Mesendoderm (in vitro differentiated cells): ENCODE measurements around the gene ANKS1B.

ENCODE experiments used
- DNase-seq: peaks from one replicate; pipeline ENCODE4 v3.0.0; 2013
- H2AK5ac ChIP-seq: 2 replicates; pipeline ENCODE4 v1.6.1; 2013; ENCODE audit warnings: low read length, inconsistent platforms
- H2BK120ac ChIP-seq: 2 replicates; pipeline ENCODE4 v1.6.1; 2013; ENCODE audit warnings: low read depth, mild to moderate bottlenecking, low read length, moderate library complexity, mixed read lengths
- H2BK15ac ChIP-seq: replicated peaks from 2 replicates; pipeline ENCODE4 v1.6.1; 2013; ENCODE audit warnings: low read depth, mild to moderate bottlenecking, moderate library complexity
- H2BK5ac ChIP-seq: 2 replicates; pipeline ENCODE4 v1.6.1; 2013; ENCODE audit warnings: low read length, inconsistent platforms
- H3K18ac ChIP-seq: 2 replicates; pipeline ENCODE4 v1.6.1; 2013; ENCODE audit warnings: mild to moderate bottlenecking, low read length, mixed read lengths
- H3K23ac ChIP-seq: one replicate; pipeline ENCODE4 v1.6.1; 2013; ENCODE audit warnings: low read length
- H3K27ac ChIP-seq: 2 replicates; pipeline ENCODE4 v1.5.1; 2013; ENCODE audit warnings: low read depth, mild to moderate bottlenecking, inconsistent platforms, low read length, moderate library complexity
- H3K27me3 ChIP-seq: 2 replicates; pipeline ENCODE4 v1.6.1; 2013; ENCODE audit warnings: low read length, control low read depth, mild to moderate bottlenecking, inconsistent platforms; ENCODE audit not compliant: insufficient read depth, poor library complexity
- H3K36me3 ChIP-seq: 2 replicates; pipeline ENCODE4 v1.6.1; 2013; ENCODE audit warnings: low read length, inconsistent platforms; ENCODE audit not compliant: control insufficient read depth, insufficient read depth
- H3K4ac ChIP-seq: one replicate; pipeline ENCODE4 v1.6.1; 2013; ENCODE audit warnings: low read depth, mild to moderate bottlenecking, low read length, moderate library complexity
- H3K4me1 ChIP-seq: 2 replicates; pipeline ENCODE4 v1.6.1; 2013; ENCODE audit warnings: low read depth, low read length, inconsistent platforms; ENCODE audit not compliant: control insufficient read depth
- H3K4me2 ChIP-seq: 2 replicates; pipeline ENCODE4 v1.6.1; 2013; ENCODE audit warnings: low read length
- H3K4me3 ChIP-seq: 2 replicates; pipeline ENCODE4 v1.5.1; 2013; ENCODE audit warnings: mild to moderate bottlenecking, low read length
- H3K56ac ChIP-seq: one replicate; pipeline ENCODE4 v1.6.1; 2013; ENCODE audit warnings: low read length
- H3K79me1 ChIP-seq: 2 replicates; pipeline ENCODE4 v1.6.1; 2013; ENCODE audit warnings: low read length, inconsistent platforms
- H3K79me2 ChIP-seq: 2 replicates; pipeline ENCODE4 v1.6.1; 2013; ENCODE audit warnings: mild to moderate bottlenecking, low read length; ENCODE audit not compliant: control insufficient read depth, insufficient read depth
- H3K9ac ChIP-seq: 2 replicates; pipeline ENCODE4 v1.6.1; 2013; ENCODE audit warnings: low read length, inconsistent platforms
- H4K5ac ChIP-seq: one replicate; pipeline ENCODE4 v1.6.1; 2013; ENCODE audit warnings: low read length
- H4K8ac ChIP-seq: one replicate; pipeline ENCODE4 v1.6.1; 2013; ENCODE audit warnings: low read depth, mild to moderate bottlenecking, control low read depth, low read length, moderate library complexity
- WGBS: extraction: QIAGEN DNeasy Blood & Tissue Kit; methylation state at CpG from one replicate; pipeline ENCODE4 v1.1.7; 2013; ENCODE audit warnings: low lambda C conversion rate, missing lambda C conversion rate; ENCODE audit not compliant: insufficient coverage; ENCODE audit errors: extremely low coverage; 5-methylcytosine and 5-hydroxymethylcytosine counted together

ANKS1B gene

GRCh38 chr12:99529966-99530365 lies 454.8 kb downstream of the ANKS1B start:
- no peaks in the 10 kb centered on the region for H3K4me1 ChIP-seq
- H3K79me2 ChIP-seq: no peaks in the 10 kb centered on the region
- no peak overlapping the region for H3K18ac ChIP-seq
- no peak overlapping the region for H2AK5ac ChIP-seq
- H3K4me3 ChIP-seq: no peak overlapping the region
- WGBS: no CpG with 5 or more reads among the region's 2 CpGs
- H2BK5ac ChIP-seq: no peak overlapping the region
- DNase-seq: no peak
- H2BK120ac ChIP-seq: no peak overlapping the region
- no peak overlapping the region for H3K56ac ChIP-seq
- no peaks in the 10 kb centered on the region for H3K27me3 ChIP-seq
- H4K5ac ChIP-seq: no peak overlapping the region
- H3K4me2 ChIP-seq: no peak overlapping the region
- H3K79me1 ChIP-seq: no peaks in the 10 kb centered on the region
- no peak overlapping the region for H4K8ac ChIP-seq
- no peaks in the 10 kb centered on the region for H3K36me3 ChIP-seq
- H2BK15ac ChIP-seq: no peak overlapping the region
- no peak overlapping the region for H3K23ac ChIP-seq
- no peak overlapping the region for H3K4ac ChIP-seq
- H3K9ac ChIP-seq: no peak overlapping the region
- no peak overlapping the region for H3K27ac ChIP-seq

- Histone ChIP-seq H3K79me2 (no peaks in the 10 kb centered on the region), H3K79me1 (no peaks in the 10 kb centered on the region), H3K9ac (no peak overlapping the region), H3K36me3 (no peaks in the 10 kb centered on the region), H2BK5ac (no peak overlapping the region), H3K4me3 (no peak overlapping the region), H2BK15ac (no peak overlapping the region), H2AK5ac (no peak overlapping the region), H3K4me2 (no peak overlapping the region), H3K4me1 (no peaks in the 10 kb centered on the region), H3K18ac (no peak overlapping the region), H3K56ac (no peak overlapping the region), H4K5ac (no peak overlapping the region), H3K23ac (no peak overlapping the region), H2BK120ac (no peak overlapping the region), H3K27ac (no peak overlapping the region), H3K27me3 (no peaks in the 10 kb centered on the region), H4K8ac (no peak overlapping the region), H3K4ac (no peak overlapping the region)
- no peak for DNase-seq
Measured at GRCh38 chr12:99528478-99528877, 456.3 kb downstream of the ANKS1B start.

GRCh38 chr12:99523853-99524252 lies 460.9 kb downstream of the ANKS1B start:
- no peaks in the 10 kb centered on the region for H3K36me3 ChIP-seq
- DNase-seq: no peak
- no peak overlapping the region for H4K5ac ChIP-seq
- H2AK5ac ChIP-seq: no peak overlapping the region
- no peak overlapping the region for H3K4me3 ChIP-seq
- no peak overlapping the region for H2BK5ac ChIP-seq
- H4K8ac ChIP-seq: no peak overlapping the region
- no peaks in the 10 kb centered on the region for H3K79me1 ChIP-seq
- H3K27ac ChIP-seq: no peak overlapping the region
- no peak overlapping the region for H3K4ac ChIP-seq
- no peaks in the 10 kb centered on the region for H3K4me1 ChIP-seq
- no peak overlapping the region for H3K18ac ChIP-seq
- no peak overlapping the region for H3K4me2 ChIP-seq
- H2BK15ac ChIP-seq: no peak overlapping the region
- no peak overlapping the region for H3K56ac ChIP-seq
- no peak overlapping the region for H2BK120ac ChIP-seq
- H3K79me2 ChIP-seq: no peaks in the 10 kb centered on the region
- H3K23ac ChIP-seq: no peak overlapping the region
- no peaks in the 10 kb centered on the region for H3K27me3 ChIP-seq
- no peak overlapping the region for H3K9ac ChIP-seq
- WGBS: no CpG with 5 or more reads among the region's 2 CpGs

DNA sequence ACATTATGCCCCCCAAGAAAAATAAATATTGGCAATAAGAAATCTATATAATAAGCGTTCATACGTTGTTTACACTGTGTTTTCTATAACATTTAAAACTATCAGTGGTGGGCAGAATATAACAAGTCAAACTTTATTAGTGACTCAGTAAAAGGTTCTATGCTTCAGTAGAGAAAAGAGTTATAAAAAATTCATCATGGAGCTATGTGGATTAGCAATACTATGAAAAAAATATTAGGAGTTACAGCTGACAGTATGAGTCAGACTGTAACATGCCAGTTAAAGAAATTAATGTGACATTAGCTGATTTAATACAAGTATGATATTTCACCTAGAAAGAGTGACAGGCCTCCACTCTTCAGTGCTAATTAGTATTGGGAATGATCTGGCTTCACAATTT lies 462.3 kb downstream of the ANKS1B start:
- WGBS: no CpG with 5 or more reads among the region's 2 CpGs
- Histone ChIP-seq H3K4me3 (no peak overlapping the region), H3K79me2 (no peaks in the 10 kb centered on the region), H3K18ac (no peak overlapping the region), H3K4me1 (no peaks in the 10 kb centered on the region), H3K79me1 (no peaks in the 10 kb centered on the region), H3K9ac (no peak overlapping the region), H3K27ac (no peak overlapping the region), H2BK120ac (no peak overlapping the region), H2BK15ac (no peak overlapping the region), H3K56ac (no peak overlapping the region), H3K4ac (no peak overlapping the region), H3K4me2 (no peak overlapping the region), H3K27me3 (no peaks in the 10 kb centered on the region), H3K23ac (no peak overlapping the region), H2AK5ac (no peak overlapping the region), H2BK5ac (no peak overlapping the region), H4K5ac (no peak overlapping the region), H3K36me3 (no peaks in the 10 kb centered on the region), H4K8ac (no peak overlapping the region)
- no peak for DNase-seq

DNA sequence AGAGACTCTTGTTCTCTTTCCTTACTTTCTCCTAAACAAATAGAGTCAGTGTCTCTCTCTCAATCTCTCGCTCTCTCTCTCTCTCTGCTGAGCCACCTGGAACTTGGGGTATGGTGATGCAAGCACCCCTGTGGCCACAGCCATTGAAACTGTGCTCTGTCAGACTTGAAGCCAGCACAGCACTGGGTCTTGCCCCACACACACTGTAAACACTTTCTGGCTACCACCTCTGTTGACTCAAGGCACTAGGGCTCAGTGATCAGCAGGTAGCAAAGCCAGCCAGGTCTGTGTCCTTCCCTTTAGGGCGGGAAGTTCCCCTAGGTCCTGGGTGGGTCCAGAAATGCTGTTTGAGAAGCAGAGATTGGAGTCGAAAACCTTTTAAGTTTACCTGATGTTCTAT lies 463.1 kb downstream of the ANKS1B start:
- no peak overlapping the region for H4K5ac ChIP-seq
- H4K8ac ChIP-seq: no peak overlapping the region
- no peaks in the 10 kb centered on the region for H3K79me1 ChIP-seq
- H2BK5ac ChIP-seq: no peak overlapping the region
- H3K4me3 ChIP-seq: no peak overlapping the region
- H3K4me1 ChIP-seq: no peaks in the 10 kb centered on the region
- no peaks in the 10 kb centered on the region for H3K36me3 ChIP-seq
- no peak overlapping the region for H3K4ac ChIP-seq
- H3K27ac ChIP-seq: no peak overlapping the region
- no peak overlapping the region for H2AK5ac ChIP-seq
- H3K9ac ChIP-seq: no peak overlapping the region
- no peak overlapping the region for H3K23ac ChIP-seq
- no peak overlapping the region for H3K4me2 ChIP-seq
- H3K56ac ChIP-seq: no peak overlapping the region
- no peaks in the 10 kb centered on the region for H3K27me3 ChIP-seq
- H3K79me2 ChIP-seq: no peaks in the 10 kb centered on the region
- no peak for DNase-seq
- H2BK15ac ChIP-seq: no peak overlapping the region
- no CpG with 5 or more reads among the region's 3 CpGs for WGBS
- no peak overlapping the region for H3K18ac ChIP-seq
- H2BK120ac ChIP-seq: no peak overlapping the region

GRCh38 chr12:99513066-99513465 lies 471.7 kb downstream of the ANKS1B start:
- no peak overlapping the region for H4K8ac ChIP-seq
- no peak overlapping the region for H3K4me2 ChIP-seq
- H2AK5ac ChIP-seq: no peak overlapping the region
- H4K5ac ChIP-seq: no peak overlapping the region
- no peak overlapping the region for H2BK5ac ChIP-seq
- no peak overlapping the region for H3K4ac ChIP-seq
- H3K4me1 ChIP-seq: no peaks in the 10 kb centered on the region
- no peak overlapping the region for H2BK120ac ChIP-seq
- H3K79me2 ChIP-seq: no peaks in the 10 kb centered on the region
- H3K27me3 ChIP-seq: no peaks in the 10 kb centered on the region
- H3K23ac ChIP-seq: no peak overlapping the region
- H3K36me3 ChIP-seq: no peaks in the 10 kb centered on the region
- WGBS: no CpG with 5 or more reads among the region's 2 CpGs
- H3K18ac ChIP-seq: no peak overlapping the region
- no peaks in the 10 kb centered on the region for H3K79me1 ChIP-seq
- no peak overlapping the region for H3K27ac ChIP-seq
- no peak overlapping the region for H3K4me3 ChIP-seq
- no peak overlapping the region for H3K9ac ChIP-seq
- H2BK15ac ChIP-seq: no peak overlapping the region
- H3K56ac ChIP-seq: no peak overlapping the region
- DNase-seq: no peak
